Iris pigment epithelial cell (primary cell): ENCODE measurements around the gene PTPRS.
"Not testable (repeated sequence)": the region's sequence is repeated elsewhere in the genome, so short reads cannot be mapped to it uniquely, and the experiment has no call there.

Source experiments
- DNase-seq: peaks from one replicate; pipeline ENCODE4 v3.0.0-alpha.2; 2011; ENCODE audit warnings: low read depth

PTPRS gene

GRCh38 chr19:5333581-5334365, 6.8 kb downstream of the PTPRS start:
- no peak for DNase-seq

- no peak for DNase-seq
Observed at GRCh38 chr19:5332501-5332900, 8.1 kb downstream of the PTPRS start.

GRCh38 chr19:5331790-5332189, 8.8 kb downstream of the PTPRS start:
- DNase-seq, result no peak

- DNase-seq, result no peak
Observed at GRCh38 chr19:5330307-5330720, 10.3 kb downstream of the PTPRS start.

GRCh38 chr19:5329141-5329540, 11.5 kb downstream of the PTPRS start:
- DNase-seq, result no peak

GRCh38 chr19:5328407-5328806, 12.2 kb downstream of the PTPRS start:
- not testable (repeated sequence) for DNase-seq

- DNase-seq, result no peak
Observed at GRCh38 chr19:5326986-5327623, 13.5 kb downstream of the PTPRS start.

- DNase-seq, result no peak
Observed at GRCh38 chr19:5326545-5326944, 14.1 kb downstream of the PTPRS start.

GRCh38 chr19:5324947-5325346, 15.7 kb downstream of the PTPRS start:
- no peak for DNase-seq

- no peak for DNase-seq
Observed at GRCh38 chr19:5323475-5323811, 17.2 kb downstream of the PTPRS start.

- no peak for DNase-seq
Observed at GRCh38 chr19:5321851-5322681, 18.5 kb downstream of the PTPRS start.

GRCh38 chr19:5321066-5321642, 19.5 kb downstream of the PTPRS start:
- no peak for DNase-seq

GRCh38 chr19:5319516-5319915, 21.1 kb downstream of the PTPRS start:
- no peak for DNase-seq

- no peak for DNase-seq
Observed at GRCh38 chr19:5318306-5318705, 22.3 kb downstream of the PTPRS start.

GRCh38 chr19:5317321-5317720, 23.3 kb downstream of the PTPRS start:
- no peak for DNase-seq

- DNase-seq, result no peak
Observed at GRCh38 chr19:5316138-5316537, 24.5 kb downstream of the PTPRS start.

GRCh38 chr19:5314907-5315298, 25.7 kb downstream of the PTPRS start:
- DNase-seq, result no peak

GRCh38 chr19:5314012-5314906, 26.4 kb downstream of the PTPRS start:
- peak; percentile 23 for DNase-seq

GRCh38 chr19:5313307-5313706, 27.3 kb downstream of the PTPRS start:
- no peak for DNase-seq

GRCh38 chr19:5312058-5312457, 28.6 kb downstream of the PTPRS start:
- DNase-seq, result no peak

- peak; percentile 14 for DNase-seq
Observed at GRCh38 chr19:5309438-5310204, 31.0 kb downstream of the PTPRS start.
